Renal cortex interstitium (tissue), 11 donors: Measurements from ENCODE around the gene MMP10. TPM values are rescaled to one million over a fixed set of nuclear protein-coding genes. Genes with fewer than 3 reads are reported as not detected.
"Not testable (repeated sequence)": the region's sequence is repeated elsewhere in the genome, so short reads cannot be mapped to it uniquely, and the experiment has no call there.

Experiments used
- DNase-seq, 11 donors: peaks; one replicate each; pipeline ENCODE4 v3.0.0-alpha.2; 2013; ENCODE audit warnings: low read depth in 9 of 11, low spot score in 4 of 11; ENCODE audit errors: extremely low read depth in 1 of 11
- polyA plus RNA-seq, 3 donors: library from polyadenylated mRNA; unstranded; fragments of 120-200 nt; gene quantifications; one replicate each; pipeline ENCODE4 v1.2.1, GENCODE V29; 2013; ENCODE audit not compliant: insufficient read length in 3 of 3

Gene MMP10
- polyA plus RNA-seq, 3 donors = not detected

- DNase-seq = no peak
Observed at GRCh38 chr11:102734650-102735049, 45.8 kb downstream of the MMP10 start.

- DNase-seq = no peak
Observed at GRCh38 chr11:102733232-102733875, 47.1 kb downstream of the MMP10 start.

- DNase-seq = not testable (repeated sequence)
Observed at GRCh38 chr11:102730944-102731343, 49.5 kb downstream of the MMP10 start.

DNA sequence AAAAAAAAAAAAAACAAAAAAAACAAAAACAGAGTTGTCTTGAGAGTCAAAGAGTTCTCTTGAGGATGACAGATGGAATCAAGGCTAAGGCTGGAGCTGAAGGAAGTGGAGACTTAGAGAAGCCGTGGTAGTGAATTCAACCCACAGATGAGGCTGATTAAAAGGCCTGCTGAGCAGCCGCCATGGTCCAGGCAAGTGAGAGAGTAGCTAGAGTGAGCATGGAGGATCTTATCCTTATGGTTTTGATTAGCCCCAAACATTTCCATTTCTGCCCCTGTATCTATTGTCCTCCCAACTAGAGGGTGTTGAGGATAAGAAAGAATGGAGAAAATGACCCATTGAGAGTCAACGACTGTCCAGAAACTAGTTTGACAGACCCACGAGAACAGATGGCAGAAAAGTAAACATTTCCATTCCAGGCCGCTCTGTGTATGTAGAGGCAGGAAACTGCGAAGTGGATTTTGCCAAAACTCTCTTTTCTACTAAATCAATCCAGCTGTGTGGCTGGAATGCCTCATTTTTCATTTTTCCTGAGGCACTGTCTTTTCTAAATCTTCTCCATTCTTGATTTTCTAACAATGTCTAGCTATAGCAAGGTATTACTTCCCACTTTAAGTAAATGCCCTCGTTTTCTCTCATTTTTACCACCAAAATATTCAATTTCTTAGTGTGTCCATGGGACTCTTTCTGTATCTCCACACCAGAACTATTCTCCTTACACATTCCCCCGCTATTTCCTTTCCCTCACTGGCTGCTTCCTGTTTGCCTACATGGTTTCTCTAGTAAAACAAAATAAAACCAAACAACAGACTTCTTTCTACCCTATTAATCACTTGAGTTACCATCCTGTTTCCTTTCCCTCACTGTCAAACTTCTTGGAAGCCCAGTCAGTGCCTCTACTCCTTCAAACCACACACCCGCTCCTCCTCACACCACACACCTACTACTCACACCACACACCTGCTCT is 50.3 kb downstream of the MMP10 start:
- no peak for DNase-seq

DNA sequence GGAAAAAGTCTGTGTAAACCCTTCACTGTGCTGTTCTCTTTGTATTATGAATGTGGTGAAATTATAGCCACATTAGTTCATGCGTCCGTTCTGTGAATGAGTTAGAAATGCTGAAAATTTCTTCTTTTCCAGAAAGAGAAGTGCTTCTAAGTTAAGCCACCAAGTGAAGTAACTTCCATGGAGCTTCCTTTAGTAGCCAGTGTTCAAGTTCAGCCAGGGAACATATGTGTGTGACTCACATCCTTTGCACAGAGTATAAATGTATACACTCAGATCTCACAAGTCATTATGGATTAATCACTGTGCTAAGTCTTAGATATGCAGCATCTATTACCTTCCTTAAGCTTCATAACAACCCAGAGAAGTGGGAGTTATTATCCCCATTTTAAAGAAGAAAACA is 52.5 kb downstream of the MMP10 start:
- no peak for DNase-seq

GRCh38 chr11:102724904-102725500 is 55.4 kb downstream of the MMP10 start, which contains the start of gene MMP8:
Gene MMP8, minus strand, starts transcription at chr11:102724954. Its CDS starts 99 bp downstream, at chr11:102724855.
- DNase-seq = no peak

GRCh38 chr11:102722821-102723220 is 57.6 kb downstream of the MMP10 start:
- DNase-seq = no peak

Other genes with a start within 250 kb of the MMP10 start
- gene MMP7, start 249.9 kb downstream of the MMP10 start, polyA plus RNA-seq = 10 to 100 TPM; 26.3 to 38.4 (median 28.6) TPM
- not detected for gene MMP20, start 155.3 kb downstream of the MMP10 start, polyA plus RNA-seq
- not detected for gene MMP27, start 74.9 kb downstream of the MMP10 start, polyA plus RNA-seq
- under 1 TPM in 1 of 3 donors, not detected in 2; 0.06 TPM for gene MMP8, start 55.7 kb downstream of the MMP10 start, polyA plus RNA-seq
- under 1 TPM in 2 of 3 donors, not detected in 1; 0.17 to 0.48 TPM for gene MMP1, start 17.5 kb upstream of the MMP10 start, polyA plus RNA-seq
- gene MMP3, start 63.0 kb upstream of the MMP10 start, polyA plus RNA-seq = under 1 TPM in 2 of 3 donors, not detected in 1; 0.13 to 0.36 TPM
- 1 to 10 TPM; 1.9 to 4.8 (median 4.2) TPM for gene MMP12, start 94.4 kb upstream of the MMP10 start, polyA plus RNA-seq
- under 1 TPM in 1 of 3 donors, not detected in 2; 0.09 TPM for gene MMP13, start 175.1 kb upstream of the MMP10 start, polyA plus RNA-seq